H9 (cell line): Measurements from ENCODE around the gene KLHDC10. TPM values are rescaled to one million over a fixed set of nuclear protein-coding genes. Genes with fewer than 3 reads are reported as not detected.

ENCODE experiments used
- DNase-seq: peaks from one replicate; pipeline ENCODE4 v3.0.0-alpha.2; 2017
- H2AFZ ChIP-seq: one replicate; pipeline ENCODE4 v1.6.1; 2013; ENCODE audit warnings: mild to moderate bottlenecking, low read length, control low read depth, moderate library complexity
- H2AK5ac ChIP-seq: 2 replicates; pipeline ENCODE4 v1.6.1; 2013; ENCODE audit warnings: low read length, control low read depth, mixed read lengths; ENCODE audit not compliant: insufficient read length
- H2BK120ac ChIP-seq: one replicate; pipeline ENCODE4 v1.6.1; 2013; ENCODE audit warnings: low read depth, mild to moderate bottlenecking, low read length, control low read depth, inconsistent platforms; ENCODE audit not compliant: poor library complexity, severe bottlenecking
- H2BK12ac ChIP-seq: 2 replicates; pipeline ENCODE4 v1.6.1; 2013; ENCODE audit warnings: low read length, control low read depth, mixed read lengths, low read depth; ENCODE audit not compliant: insufficient read length
- H2BK15ac ChIP-seq: 2 replicates; pipeline ENCODE4 v1.6.1; 2013; ENCODE audit warnings: low read depth, low read length, control low read depth
- H2BK20ac ChIP-seq: one replicate; pipeline ENCODE4 v1.6.1; 2013; ENCODE audit warnings: low read depth, mild to moderate bottlenecking, low read length, control low read depth, inconsistent platforms; ENCODE audit not compliant: poor library complexity, severe bottlenecking
- H2BK5ac ChIP-seq: 2 replicates; pipeline ENCODE4 v1.6.1; 2013; ENCODE audit warnings: low read length, control low read depth, mixed read lengths; ENCODE audit not compliant: insufficient read length
- H3K14ac ChIP-seq: 2 replicates; pipeline ENCODE4 v1.6.1; 2013; ENCODE audit warnings: low read length, control low read depth; ENCODE audit not compliant: insufficient read depth
- H3K18ac ChIP-seq: 2 replicates; pipeline ENCODE4 v1.6.1; 2013; ENCODE audit warnings: low read depth, mild to moderate bottlenecking, mixed read lengths, low read length, control low read depth; ENCODE audit not compliant: insufficient read length
- H3K23ac ChIP-seq: 2 replicates; pipeline ENCODE4 v1.6.1; 2013; ENCODE audit warnings: low read length, control low read depth, mixed read lengths, low read depth; ENCODE audit not compliant: insufficient read length
- H3K23me2 ChIP-seq: 2 replicates; pipeline ENCODE4 v1.6.1; 2013; ENCODE audit warnings: low read depth, mild to moderate bottlenecking, mixed read lengths, low read length, control low read depth; ENCODE audit not compliant: insufficient read length, poor library complexity, severe bottlenecking
- H3K27ac ChIP-seq: 2 replicates; pipeline ENCODE4 v1.5.1; 2013; ENCODE audit warnings: low read length, control low read depth, mixed read lengths, low read depth; ENCODE audit not compliant: insufficient read length
- H3K27me3 ChIP-seq: 2 replicates; pipeline ENCODE4 v1.6.1; 2013; ENCODE audit warnings: low read length, control low read depth, inconsistent platforms; ENCODE audit not compliant: insufficient read depth
- H3K4ac ChIP-seq: 2 replicates; pipeline ENCODE4 v1.6.1; 2013; ENCODE audit warnings: low read depth, mild to moderate bottlenecking, control low read depth, inconsistent platforms, low read length, moderate library complexity
- H3K4me1 ChIP-seq: 2 replicates; pipeline ENCODE4 v1.6.1; 2013; ENCODE audit warnings: low read length, control low read depth, inconsistent platforms; ENCODE audit not compliant: insufficient read depth
- H3K4me2 ChIP-seq: 2 replicates; pipeline ENCODE4 v1.6.1; 2013; ENCODE audit warnings: low read length, control low read depth, mixed read lengths; ENCODE audit not compliant: insufficient read length, insufficient read depth
- H3K56ac ChIP-seq: 2 replicates; pipeline ENCODE4 v1.6.1; 2013; ENCODE audit warnings: low read depth, mild to moderate bottlenecking, mixed read lengths, low read length, control low read depth; ENCODE audit not compliant: insufficient read length
- H3K79me1 ChIP-seq: 2 replicates; pipeline ENCODE4 v1.6.1; 2013; ENCODE audit warnings: low read depth, mild to moderate bottlenecking, moderate library complexity, low read length, control low read depth, inconsistent platforms; ENCODE audit not compliant: insufficient read depth, poor library complexity, severe bottlenecking
- H3K79me2 ChIP-seq: 2 replicates; pipeline ENCODE4 v1.6.1; 2013; ENCODE audit warnings: low read length, control low read depth, inconsistent platforms; ENCODE audit not compliant: insufficient read depth
- H3K9ac ChIP-seq: 2 replicates; pipeline ENCODE4 v1.6.1; 2013; ENCODE audit warnings: low read length, control low read depth, mixed read lengths; ENCODE audit not compliant: insufficient read length; ENCODE audit errors: extremely low read depth
- H3K9me3 ChIP-seq: one replicate; pipeline ENCODE4 v1.6.1; 2013; ENCODE audit warnings: low read depth, low read length, inconsistent platforms; ENCODE audit not compliant: control insufficient read depth
- H3T11ph ChIP-seq: one replicate; pipeline ENCODE4 v1.6.1; 2013; ENCODE audit warnings: mild to moderate bottlenecking, low read length, control low read depth, inconsistent platforms
- H4K20me1 ChIP-seq: one replicate; pipeline ENCODE4 v1.6.1; 2013; ENCODE audit not compliant: control insufficient read depth, insufficient read length, insufficient read depth
- H4K5ac ChIP-seq: 2 replicates; pipeline ENCODE4 v1.6.1; 2013; ENCODE audit warnings: low read depth, mild to moderate bottlenecking, mixed read lengths, low read length, control low read depth; ENCODE audit not compliant: insufficient read length
- H4K8ac ChIP-seq: replicated peaks from 2 replicates; pipeline ENCODE4 v1.6.1; 2013; ENCODE audit warnings: low read length, control low read depth, mixed read lengths, low read depth; ENCODE audit not compliant: insufficient read length
- H4K91ac ChIP-seq: 2 replicates; pipeline ENCODE4 v1.6.1; 2013; ENCODE audit warnings: low read depth, mild to moderate bottlenecking, moderate library complexity, mixed read lengths, low read length, control low read depth; ENCODE audit not compliant: insufficient read length
- H3K27ac Mint-ChIP-seq, 3 experiments: 2 replicates in 2 of 3; 3 replicates in 1 of 3; pipeline ENCODE4 v1.8.0; 2020 to 2021; ENCODE audit warnings: mixed read lengths in 3 of 3, mild to moderate bottlenecking in 1 of 3, moderate library complexity in 1 of 3
- H3K27me3 Mint-ChIP-seq: 2 replicates; pipeline ENCODE4 v1.8.0; 2021; ENCODE audit warnings: low read depth, mild to moderate bottlenecking, moderate library complexity, mixed read lengths
- H3K36me3 Mint-ChIP-seq, 3 experiments: 2 replicates in 2 of 3; 3 replicates in 1 of 3; pipeline ENCODE4 v1.8.0; 2020 to 2021; ENCODE audit warnings: low read depth in 3 of 3, mixed read lengths in 3 of 3; ENCODE audit not compliant: insufficient read depth in 1 of 3
- H3K4me1 Mint-ChIP-seq, 2 experiments: 2 replicates each; pipeline ENCODE4 v1.8.0; 2020; ENCODE audit warnings: mixed read lengths in 2 of 2
- H3K4me3 Mint-ChIP-seq, 2 experiments: 2 replicates in 1 of 2; 3 replicates in 1 of 2; pipeline ENCODE4 v1.8.0; 2020 to 2021; ENCODE audit warnings: mild to moderate bottlenecking in 2 of 2, mixed read lengths in 2 of 2, moderate library complexity in 1 of 2
- H3K9me3 Mint-ChIP-seq, 2 experiments: 2 replicates in 1 of 2; 3 replicates in 1 of 2; pipeline ENCODE4 v1.8.0; 2020; ENCODE audit warnings: mild to moderate bottlenecking in 2 of 2, mixed read lengths in 2 of 2, moderate library complexity in 1 of 2
- WGBS: extraction: QIAGEN DNeasy Blood & Tissue Kit; methylation state at CpG from one replicate; pipeline ENCODE4 v1.1.7; 2013; ENCODE audit warnings: missing lambda C conversion rate, low lambda C conversion rate, mixed read lengths; ENCODE audit not compliant: insufficient read length; ENCODE audit errors: extremely low coverage; 5-methylcytosine and 5-hydroxymethylcytosine counted together
- total RNA-seq: library from RNA; stranded (reverse); gene quantifications from 2 replicates; pipeline ENCODE4 v1.2.1, GENCODE V29; 2021
- TF ChIP-seq, protein P1 (sequence below): fragments of 200-600 bp; sonication (generic); conservative IDR thresholded peaks from 3 replicates; pipeline ENCODE4 v1.8.0; 2021; ENCODE audit warnings: antibody characterized with exemption, mild to moderate bottlenecking

The KLHDC10 gene
- total RNA-seq, 1 experiment from 2014 or later = 17.3 TPM

DNA sequence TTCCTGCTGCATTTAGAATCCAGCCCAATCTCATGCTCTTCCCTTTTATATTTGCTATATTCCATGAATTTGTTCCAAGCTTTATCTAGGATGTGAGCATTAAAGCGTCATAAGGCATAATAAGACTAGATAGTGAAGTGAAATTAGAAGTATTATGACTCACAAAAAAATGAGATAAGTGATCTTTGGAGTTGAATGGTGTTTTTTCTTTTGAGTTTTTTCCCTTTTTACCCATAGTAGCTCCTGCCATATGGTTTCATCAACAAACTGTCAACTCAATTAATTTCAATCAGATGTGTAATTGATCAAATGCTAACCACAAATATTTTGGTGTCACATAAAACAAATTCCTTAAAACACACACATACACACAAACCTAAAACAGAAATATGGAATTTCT, 17.0 kb downstream of the KLHDC10 start:
- H4K5ac ChIP-seq = no peak overlapping the region
- H3K36me3 Mint-ChIP-seq = peaks cover 1 to 5% (median 2%) of the 10 kb centered on the region in 3 experiments; a peak in 5 of 7 replicates
- H3K27me3 Mint-ChIP-seq = no peaks in the 10 kb centered on the region
- no peak overlapping the region for H2AK5ac ChIP-seq
- peaks cover 0 to 5% of the 10 kb centered on the region in 2 experiments; a peak in 2 of 4 replicates for H3K4me1 Mint-ChIP-seq
- no peak overlapping the region for H3K56ac ChIP-seq
- H3K4me3 Mint-ChIP-seq = no peak overlapping the region
- H3K9me3 Mint-ChIP-seq = peaks cover 0 to 3% of the 10 kb centered on the region in 2 experiments; a peak in 2 of 5 replicates
- no peaks in the 10 kb centered on the region for H3K9me3 ChIP-seq
- H3K23me2 ChIP-seq = no peaks in the 10 kb centered on the region
- no peak overlapping the region for H4K91ac ChIP-seq
- no peak overlapping the region for H3K23ac ChIP-seq
- no peak overlapping the region for H2BK12ac ChIP-seq
- H3K9ac ChIP-seq = no peak overlapping the region
- H3K27ac Mint-ChIP-seq = no peak overlapping the region
- no CpG with 5 or more reads among the region's 1 CpG for WGBS
- H3K27me3 ChIP-seq = no peaks in the 10 kb centered on the region
- H4K8ac ChIP-seq = no peak overlapping the region
- H3T11ph ChIP-seq = no peak overlapping the region
- H3K4me2 ChIP-seq = no peak overlapping the region
- H2BK20ac ChIP-seq = no peak overlapping the region
- H3K14ac ChIP-seq = no peak overlapping the region
- H2BK120ac ChIP-seq = no peak overlapping the region
- H3K18ac ChIP-seq = no peak overlapping the region
- no peaks in the 10 kb centered on the region for H4K20me1 ChIP-seq
- no peak for DNase-seq
- no peak overlapping the region for H2BK5ac ChIP-seq
- H3K27ac ChIP-seq = no peak overlapping the region
- H3K4ac ChIP-seq = no peak overlapping the region
- no peaks in the 10 kb centered on the region for H3K4me1 ChIP-seq
- TF ChIP-seq, protein P1, sequence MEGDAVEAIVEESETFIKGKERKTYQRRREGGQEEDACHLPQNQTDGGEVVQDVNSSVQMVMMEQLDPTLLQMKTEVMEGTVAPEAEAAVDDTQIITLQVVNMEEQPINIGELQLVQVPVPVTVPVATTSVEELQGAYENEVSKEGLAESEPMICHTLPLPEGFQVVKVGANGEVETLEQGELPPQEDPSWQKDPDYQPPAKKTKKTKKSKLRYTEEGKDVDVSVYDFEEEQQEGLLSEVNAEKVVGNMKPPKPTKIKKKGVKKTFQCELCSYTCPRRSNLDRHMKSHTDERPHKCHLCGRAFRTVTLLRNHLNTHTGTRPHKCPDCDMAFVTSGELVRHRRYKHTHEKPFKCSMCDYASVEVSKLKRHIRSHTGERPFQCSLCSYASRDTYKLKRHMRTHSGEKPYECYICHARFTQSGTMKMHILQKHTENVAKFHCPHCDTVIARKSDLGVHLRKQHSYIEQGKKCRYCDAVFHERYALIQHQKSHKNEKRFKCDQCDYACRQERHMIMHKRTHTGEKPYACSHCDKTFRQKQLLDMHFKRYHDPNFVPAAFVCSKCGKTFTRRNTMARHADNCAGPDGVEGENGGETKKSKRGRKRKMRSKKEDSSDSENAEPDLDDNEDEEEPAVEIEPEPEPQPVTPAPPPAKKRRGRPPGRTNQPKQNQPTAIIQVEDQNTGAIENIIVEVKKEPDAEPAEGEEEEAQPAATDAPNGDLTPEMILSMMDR = no peak
- no peak overlapping the region for H2AFZ ChIP-seq
- H2BK15ac ChIP-seq = no peak overlapping the region
- no peaks in the 10 kb centered on the region for H3K79me1 ChIP-seq
- no peaks in the 10 kb centered on the region for H3K79me2 ChIP-seq
